ENCODE data around the gene ABTB2.
A peak's percentile ranks its signal among the peaks of the same experiment; 100 is the strongest.

Gene ABTB2

DNA sequence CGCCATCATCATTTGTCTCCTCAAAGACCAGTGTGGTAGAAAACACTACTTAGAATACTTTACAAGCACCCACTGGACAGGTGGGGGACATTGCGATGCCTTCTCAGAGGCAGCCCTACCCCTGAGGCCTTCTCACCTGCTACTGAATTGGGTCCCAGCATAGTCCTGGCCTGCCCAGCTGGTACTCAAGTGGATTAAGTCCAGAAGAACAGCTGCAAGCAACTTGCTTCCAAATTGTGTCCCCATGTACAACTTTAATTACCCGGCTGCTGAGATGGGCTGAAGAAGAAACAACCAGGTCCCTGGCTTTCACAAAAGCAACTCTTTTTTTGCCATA lies 12.3 kb downstream of the ABTB2 start:
- H3K4me2 ChIP-seq, result peak overlapping the region; percentile 69
- H3K4me1 ChIP-seq, result peaks cover 46% of the 10 kb centered on the region
- H3K27ac ChIP-seq, result 0 out of 2 replicates have a peak overlapping the region, but pooled peaks have one; percentile 33
- H4K20me1 ChIP-seq, result no peaks in the 10 kb centered on the region
- no peaks in the 10 kb centered on the region for H3K27me3 ChIP-seq
- no peak overlapping the region for H3K4me3 ChIP-seq
- TF ChIP-seq Cebpa-rat (IDR thresholded peaks at IDR 0.05), result no peak
- no peaks in the 10 kb centered on the region for H3K36me3 ChIP-seq
- H3K9ac ChIP-seq, result 0 out of 2 replicates have a peak overlapping the region, but pooled peaks have one; percentile 2
- H3K9me3 ChIP-seq, result no peaks in the 10 kb centered on the region

DNA sequence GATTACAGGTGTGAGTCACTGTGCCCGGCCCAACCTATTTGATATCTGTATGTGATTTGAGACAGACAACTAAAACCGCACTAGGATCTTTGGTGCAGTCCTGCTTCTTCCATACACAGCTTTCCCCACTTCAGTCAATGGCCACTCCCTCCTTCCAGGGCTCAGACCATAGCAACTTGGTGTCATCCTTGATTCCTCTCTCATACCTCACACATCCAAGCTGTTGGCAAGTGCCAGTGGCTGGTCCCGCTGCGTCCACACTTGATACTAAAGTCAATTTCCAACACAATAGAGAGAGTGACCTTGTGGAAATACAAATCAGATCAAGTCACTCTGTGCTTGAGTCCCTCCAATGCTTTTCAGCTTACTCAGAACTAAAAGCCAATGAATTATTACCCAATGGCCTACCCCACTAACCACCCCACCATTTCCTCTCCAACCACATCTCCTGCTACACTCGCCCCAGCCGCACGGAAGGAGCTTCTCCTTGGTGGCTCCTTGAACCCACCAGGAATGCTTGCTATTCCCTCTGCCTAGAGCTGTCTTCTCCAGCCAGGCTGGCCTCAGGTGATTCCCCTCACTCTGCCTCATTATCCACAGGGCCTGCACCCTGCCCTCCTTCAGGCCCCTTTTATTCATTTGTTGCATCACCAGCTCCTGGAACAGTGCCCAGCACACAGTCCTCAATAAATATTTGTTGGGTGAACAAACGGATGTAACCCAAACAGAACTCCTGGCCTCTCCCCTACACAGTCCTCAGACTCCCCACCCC lies 12.9 kb downstream of the ABTB2 start:
- Histone ChIP-seq H3K27me3 (no peaks in the 10 kb centered on the region), H3K9me3 (no peaks in the 10 kb centered on the region), H4K20me1 (no peaks in the 10 kb centered on the region), H3K9ac (no peak overlapping the region), H3K4me2 (peak overlapping the region; percentile 69), H3K36me3 (no peaks in the 10 kb centered on the region), H3K27ac (no peak overlapping the region), H3K4me3 (no peak overlapping the region), H3K4me1 (peaks cover 46% of the 10 kb centered on the region)
- no peak for TF ChIP-seq Cebpa-rat (IDR thresholded peaks at IDR 0.05)

DNA sequence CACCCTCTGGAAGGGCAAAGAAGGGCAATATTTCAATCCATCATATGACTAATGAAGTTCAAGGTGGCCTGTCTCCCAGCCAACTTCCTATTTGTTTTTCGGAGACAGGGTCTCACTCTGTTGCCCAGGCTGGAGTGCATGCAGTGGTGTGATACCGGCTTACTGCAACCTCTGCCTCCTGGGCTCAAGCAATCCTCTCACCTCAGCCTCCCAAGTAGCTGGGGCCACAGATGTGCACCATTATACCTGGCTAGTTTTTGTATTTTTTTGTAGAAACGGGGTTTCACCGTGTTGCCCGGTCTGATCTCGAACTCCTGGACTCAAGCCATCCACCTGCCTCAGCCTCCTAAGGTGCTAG lies 13.4 kb downstream of the ABTB2 start:
- Histone ChIP-seq H3K4me2 (no peak overlapping the region), H3K36me3 (no peaks in the 10 kb centered on the region), H3K4me3 (no peak overlapping the region), H3K9ac (no peak overlapping the region), H4K20me1 (no peaks in the 10 kb centered on the region), H3K27ac (no peak overlapping the region), H3K4me1 (peaks cover 40% of the 10 kb centered on the region), H3K9me3 (no peaks in the 10 kb centered on the region), H3K27me3 (no peaks in the 10 kb centered on the region)
- TF ChIP-seq Cebpa-rat (IDR thresholded peaks at IDR 0.05), result no peak

DNA sequence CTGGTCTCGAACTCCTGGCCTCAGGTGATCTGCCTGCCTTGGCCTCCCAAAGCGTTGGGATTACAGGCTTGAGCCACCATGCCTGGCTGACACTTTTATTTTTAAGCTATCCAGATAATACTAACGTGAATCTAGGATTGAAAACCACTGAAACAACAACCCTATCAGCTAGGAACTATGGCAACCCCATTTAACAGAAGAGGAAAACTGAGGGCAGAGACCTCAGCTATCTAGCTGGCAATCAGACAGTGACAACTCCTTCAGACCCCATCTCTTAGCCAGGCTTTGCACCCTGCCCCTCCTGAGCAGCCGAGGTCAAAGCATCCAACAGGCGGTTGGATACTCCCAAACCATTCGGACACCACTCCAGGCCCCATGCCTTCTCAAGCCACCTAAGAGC lies 14.1 kb downstream of the ABTB2 start:
- no peaks in the 10 kb centered on the region for H3K9me3 ChIP-seq
- no peak overlapping the region for H3K4me2 ChIP-seq
- no peak overlapping the region for H3K27ac ChIP-seq
- H3K27me3 ChIP-seq, result no peaks in the 10 kb centered on the region
- no peaks in the 10 kb centered on the region for H4K20me1 ChIP-seq
- TF ChIP-seq Cebpa-rat (IDR thresholded peaks at IDR 0.05), result no peak
- H3K4me1 ChIP-seq, result peaks cover 33% of the 10 kb centered on the region
- H3K36me3 ChIP-seq, result no peaks in the 10 kb centered on the region
- H3K9ac ChIP-seq, result no peak overlapping the region
- H3K4me3 ChIP-seq, result no peak overlapping the region

DNA sequence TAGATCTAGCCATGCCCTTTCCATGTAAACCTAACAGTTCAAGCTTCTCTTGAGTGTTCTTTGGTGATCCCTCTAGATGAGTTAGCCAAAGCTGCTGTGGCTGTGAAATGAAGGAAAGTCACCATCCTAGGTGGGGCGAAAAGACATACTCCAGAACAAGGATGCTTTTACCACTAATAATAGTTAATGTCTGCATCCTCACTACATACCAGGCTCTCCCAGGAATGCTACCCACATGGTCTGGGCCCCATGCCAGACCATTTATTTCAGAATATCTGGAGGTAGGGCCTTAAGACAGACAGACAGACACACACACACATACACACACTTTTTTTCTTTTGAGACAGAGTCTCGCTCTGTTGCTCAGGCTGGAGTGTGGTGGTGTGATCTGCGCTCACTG lies 14.7 kb downstream of the ABTB2 start:
- H3K4me3 ChIP-seq, result no peak overlapping the region
- no peaks in the 10 kb centered on the region for H3K27me3 ChIP-seq
- no peaks in the 10 kb centered on the region for H4K20me1 ChIP-seq
- H3K36me3 ChIP-seq, result no peaks in the 10 kb centered on the region
- no peak for TF ChIP-seq Cebpa-rat (IDR thresholded peaks at IDR 0.05)
- H3K4me1 ChIP-seq, result peaks cover 28% of the 10 kb centered on the region
- H3K9ac ChIP-seq, result no peak overlapping the region
- no peak overlapping the region for H3K4me2 ChIP-seq
- no peak overlapping the region for H3K27ac ChIP-seq
- H3K9me3 ChIP-seq, result no peaks in the 10 kb centered on the region

DNA sequence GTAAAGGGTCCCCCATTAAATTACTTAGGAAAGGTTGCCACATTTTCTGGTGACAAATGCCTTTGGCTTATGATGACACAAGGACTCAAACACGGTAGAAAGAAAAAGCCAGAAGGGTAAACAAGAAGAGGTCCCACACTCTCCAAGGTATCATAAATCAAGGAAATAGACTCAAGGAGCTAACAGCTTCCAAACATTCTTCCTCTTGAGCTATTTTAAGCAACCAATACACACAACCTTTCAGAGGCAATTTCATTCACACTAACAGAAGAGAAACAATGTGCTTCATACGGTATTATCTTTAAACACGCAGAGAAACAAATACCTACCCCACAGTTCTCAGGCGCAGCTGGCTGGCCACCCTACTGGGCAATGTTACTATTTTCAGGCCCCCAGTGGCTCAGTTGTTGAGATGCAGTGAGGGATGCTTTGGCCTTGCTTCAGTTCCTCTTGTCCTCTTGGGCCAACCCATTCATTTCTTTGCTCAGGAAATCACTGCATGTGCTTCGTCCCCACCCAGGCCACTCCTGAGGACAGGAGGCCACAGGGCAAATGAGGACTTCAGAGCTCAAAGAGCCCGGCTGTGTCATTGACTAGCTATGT lies 15.8 kb downstream of the ABTB2 start:
- peaks cover 24% of the 10 kb centered on the region for H3K4me1 ChIP-seq
- H3K9ac ChIP-seq, result no peak overlapping the region
- H3K4me3 ChIP-seq, result no peak overlapping the region
- TF ChIP-seq Cebpa-rat (IDR thresholded peaks at IDR 0.05), result no peak
- H4K20me1 ChIP-seq, result no peaks in the 10 kb centered on the region
- H3K27ac ChIP-seq, result no peak overlapping the region
- no peak overlapping the region for H3K4me2 ChIP-seq
- H3K27me3 ChIP-seq, result no peaks in the 10 kb centered on the region
- H3K9me3 ChIP-seq, result no peaks in the 10 kb centered on the region
- no peaks in the 10 kb centered on the region for H3K36me3 ChIP-seq

DNA sequence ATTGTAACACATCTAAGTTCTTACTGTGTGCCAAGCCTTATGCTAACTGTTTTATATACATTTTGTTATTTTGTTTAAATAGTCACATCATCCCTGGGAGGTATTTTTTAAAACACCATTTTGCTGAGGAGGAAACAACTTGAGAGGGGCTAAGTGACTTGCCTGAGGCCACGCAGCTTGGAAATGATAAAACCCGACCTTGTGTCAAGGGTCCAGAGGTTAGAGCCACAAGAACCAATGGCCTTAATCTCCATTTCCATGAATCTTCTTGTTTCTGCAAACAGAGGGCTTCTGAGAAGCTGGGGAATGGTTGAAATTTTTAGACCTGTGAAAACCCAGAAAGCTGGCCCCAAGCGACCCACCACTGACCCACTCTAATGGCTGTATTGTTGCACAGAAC lies 16.7 kb downstream of the ABTB2 start:
- H3K4me2 ChIP-seq, result no peak overlapping the region
- H3K4me1 ChIP-seq, result peaks cover 15% of the 10 kb centered on the region
- no peaks in the 10 kb centered on the region for H3K36me3 ChIP-seq
- H3K4me3 ChIP-seq, result no peak overlapping the region
- no peaks in the 10 kb centered on the region for H3K27me3 ChIP-seq
- no peak overlapping the region for H3K27ac ChIP-seq
- H4K20me1 ChIP-seq, result no peaks in the 10 kb centered on the region
- H3K9ac ChIP-seq, result no peak overlapping the region
- TF ChIP-seq Cebpa-rat (IDR thresholded peaks at IDR 0.05), result no peak
- no peaks in the 10 kb centered on the region for H3K9me3 ChIP-seq

DNA sequence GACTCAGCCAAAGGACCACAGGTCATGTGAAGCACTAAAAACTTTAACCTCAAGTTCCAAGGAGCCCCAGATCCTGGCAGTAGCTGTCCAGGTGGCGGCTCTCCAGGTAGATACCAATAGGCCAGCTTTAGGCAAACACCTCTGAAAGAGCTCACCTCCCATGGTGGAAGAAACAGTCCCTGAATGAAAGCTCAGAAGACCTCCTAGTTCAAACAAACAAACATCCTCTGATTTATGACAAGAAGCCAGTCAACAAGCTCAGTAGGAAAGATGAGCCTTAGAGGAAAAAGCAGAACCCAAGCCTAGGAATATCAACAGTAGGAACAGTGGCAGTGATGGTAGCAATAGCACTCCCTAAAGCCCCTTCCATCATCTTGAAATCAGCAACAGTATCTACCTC lies 17.2 kb downstream of the ABTB2 start:
- Histone ChIP-seq H3K27ac (no peak overlapping the region), H3K9ac (no peak overlapping the region), H3K4me3 (no peak overlapping the region), H3K4me2 (no peak overlapping the region), H3K27me3 (no peaks in the 10 kb centered on the region), H3K4me1 (peaks cover 10% of the 10 kb centered on the region), H3K9me3 (no peaks in the 10 kb centered on the region), H3K36me3 (no peaks in the 10 kb centered on the region), H4K20me1 (no peaks in the 10 kb centered on the region)
- TF ChIP-seq Cebpa-rat (IDR thresholded peaks at IDR 0.05), result no peak

DNA sequence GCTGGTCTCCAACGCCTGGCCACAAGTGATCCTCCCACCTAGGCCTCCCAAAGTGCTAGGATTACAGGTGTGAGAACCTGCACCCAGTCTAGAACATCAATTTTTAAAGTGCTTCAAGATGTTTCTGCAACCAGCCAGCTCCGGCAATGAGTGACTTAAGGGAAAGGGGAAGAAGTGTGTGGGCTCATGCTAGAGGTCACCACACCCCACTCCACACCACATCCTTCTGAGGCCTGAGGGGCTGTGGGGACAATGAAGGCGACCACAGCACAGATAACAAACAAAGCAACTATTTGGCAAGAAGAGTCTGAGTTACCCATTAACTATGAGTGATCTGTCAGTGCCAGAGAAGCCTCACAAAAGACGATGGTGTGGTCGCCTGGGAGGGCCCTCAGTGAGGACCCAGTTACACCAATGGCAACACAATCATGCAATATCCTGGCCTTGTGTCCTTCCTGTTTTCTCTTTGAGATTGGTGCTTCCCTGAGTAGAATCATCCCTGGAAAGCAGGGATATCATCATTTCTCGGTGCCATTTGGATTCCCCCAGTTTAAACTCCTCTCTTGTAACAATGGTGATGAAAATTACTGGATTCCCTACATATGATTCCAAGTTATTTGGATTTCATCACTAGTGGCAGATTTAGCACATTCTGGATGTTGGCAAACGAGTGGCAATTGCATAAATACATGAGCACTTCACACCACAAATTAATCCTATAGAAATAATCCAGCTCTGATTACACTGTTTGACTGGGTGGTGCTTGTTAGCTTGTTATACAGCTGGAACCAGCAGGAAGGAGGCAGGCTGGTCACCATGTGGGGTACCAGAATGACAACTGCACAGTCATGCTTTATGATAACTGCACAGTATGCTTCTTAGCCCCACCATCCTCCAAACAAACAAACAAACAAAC lies 18.4 kb downstream of the ABTB2 start:
- TF ChIP-seq Cebpa-rat (IDR thresholded peaks at IDR 0.05), result no peak
- H3K9ac ChIP-seq, result no peak overlapping the region
- no peak overlapping the region for H3K27ac ChIP-seq
- H3K4me3 ChIP-seq, result no peak overlapping the region
- no peaks in the 10 kb centered on the region for H3K4me1 ChIP-seq
- H3K4me2 ChIP-seq, result no peak overlapping the region
- no peaks in the 10 kb centered on the region for H4K20me1 ChIP-seq
- H3K9me3 ChIP-seq, result no peaks in the 10 kb centered on the region
- no peaks in the 10 kb centered on the region for H3K27me3 ChIP-seq
- no peaks in the 10 kb centered on the region for H3K36me3 ChIP-seq

DNA sequence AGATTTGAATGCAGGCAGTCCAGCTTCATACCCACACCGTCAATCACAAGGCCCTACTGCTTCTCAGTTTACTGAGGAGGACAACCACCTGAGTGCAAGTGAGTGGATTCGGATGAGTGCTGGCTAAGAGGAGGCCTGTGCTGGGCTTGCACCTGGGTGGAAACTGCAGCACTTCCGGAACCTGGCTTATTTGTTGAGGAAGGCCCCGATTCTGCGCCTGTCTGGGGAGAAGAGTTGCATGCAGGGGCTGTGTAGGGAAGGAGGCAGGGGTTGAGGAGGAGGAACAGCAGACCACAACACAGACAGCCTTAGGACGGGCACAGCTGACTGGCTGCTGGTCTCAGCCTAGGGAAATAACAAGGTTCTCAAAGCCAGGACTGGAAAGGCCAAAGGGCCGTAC lies 20.8 kb downstream of the ABTB2 start:
- Histone ChIP-seq H3K4me2 (no peak overlapping the region), H4K20me1 (no peaks in the 10 kb centered on the region), H3K9me3 (no peaks in the 10 kb centered on the region), H3K4me3 (no peak overlapping the region), H3K36me3 (no peaks in the 10 kb centered on the region), H3K27ac (no peak overlapping the region), H3K4me1 (no peaks in the 10 kb centered on the region), H3K9ac (no peak overlapping the region), H3K27me3 (no peaks in the 10 kb centered on the region)
- no peak for TF ChIP-seq Cebpa-rat (IDR thresholded peaks at IDR 0.05)

Data from BLaER1 (cell line).